Uterus (tissue), 4 donors: ENCODE measurements around the gene ERC2. TPM values are rescaled to one million over a fixed set of nuclear protein-coding genes. Genes with fewer than 3 reads are reported as not detected.

Experiments
- DNase-seq, 2 donors: peaks; one replicate each; pipeline ENCODE4 v3.0.0-alpha.2; 2019 to 2020
- H3K27ac ChIP-seq, 2 donors: fragments of 200-600 bp; sonication (generic); 1 replicate in 1 of 2; 2 replicates in 1 of 2; pipeline ENCODE4 v1.5.1; 2016 to 2018
- H3K27me3 ChIP-seq, 2 donors: fragments of 200-600 bp; sonication (generic); one replicate each; pipeline ENCODE4 v1.5.1; 2018 to 2019; ENCODE audit warnings: control low read depth in 1 of 2
- H3K36me3 ChIP-seq, 2 donors: fragments of 200-600 bp; sonication (generic); one replicate each; pipeline ENCODE4 v1.5.1; 2019; ENCODE audit warnings: control low read depth in 1 of 2
- H3K4me1 ChIP-seq, 2 donors: fragments of 200-600 bp; sonication (generic); one replicate each; pipeline ENCODE4 v1.5.1; 2018 to 2019; ENCODE audit warnings: control low read depth in 1 of 2
- H3K4me3 ChIP-seq, 2 donors: fragments of 200-600 bp; sonication (generic); 1 replicate in 1 of 2; 2 replicates in 1 of 2; pipeline ENCODE4 v1.5.1; 2018 to 2019; ENCODE audit warnings: mild to moderate bottlenecking in 1 of 2
- H3K9me3 ChIP-seq, 2 donors: fragments of 200-600 bp; sonication (generic); one replicate each; pipeline ENCODE4 v1.5.1; 2019; ENCODE audit warnings: control low read depth in 1 of 2
- CTCF ChIP-seq, 4 experiments: fragments of 200-600 bp in 2 of 4; fragments of 450-650 bp in 2 of 4; sonication (generic) in 2 of 4; IDR thresholded peaks; one replicate each; pipeline ENCODE4 v1.5.1; 2016 to 2019; ENCODE audit warnings: antibody characterized with exemption in 4 of 4, mild to moderate bottlenecking in 2 of 4, moderate library complexity in 1 of 4
- POLR2A ChIP-seq, 2 donors: fragments of 450-650 bp; IDR thresholded peaks; one replicate each; pipeline ENCODE4 v1.6.1; 2016; ENCODE audit warnings: antibody characterized with exemption in 2 of 2, mild to moderate bottlenecking in 1 of 2, moderate library complexity in 1 of 2
- intact Hi-C: fragments of 100-400 bp; cut with DNase I; formaldehyde crosslinking; loops from one replicate; pipeline ENCODE4 v1.15.1; 2023; ENCODE audit warnings: low total_unique reads
- total RNA-seq, 4 donors: library from RNA; depleted of rRNA in 3 of 4; stranded (reverse); fragments of >200 nt in 3 of 4; gene quantifications; one replicate each; pipeline versions ENCODE4 v1.1.0 to v1.2.4, GENCODE V29; 2014 to 2023
- donor health status: DM: yes; HTN: yes; CAD: no.

ERC2 gene
- total RNA-seq, 4 donors from 2014 or later, result 1.7 to 5.5 TPM; not detected in 2

GRCh38 chr3:55537563-55537962, 930.7 kb downstream of the ERC2 start:
- Histone ChIP-seq H3K36me3 (no peaks in the 10 kb centered on the region), H3K27me3 (no peaks in the 10 kb centered on the region), H3K27ac (no peak overlapping the region), H3K4me3 (no peak overlapping the region), H3K9me3 (no peaks in the 10 kb centered on the region), H3K4me1 (no peaks in the 10 kb centered on the region)
- DNase-seq, result no peak
- intact Hi-C loops, result no loop called here
- TF ChIP-seq POLR2A (IDR thresholded peaks at IDR 0.05), result no peak
- no peak for TF ChIP-seq CTCF (IDR thresholded peaks at IDR 0.05)

GRCh38 chr3:55537129-55537528, 931.1 kb downstream of the ERC2 start:
- no peak overlapping the region for H3K27ac ChIP-seq
- intact Hi-C loops, result no loop called here
- H3K4me3 ChIP-seq, result no peak overlapping the region
- TF ChIP-seq CTCF (IDR thresholded peaks at IDR 0.05), result no peak
- TF ChIP-seq POLR2A (IDR thresholded peaks at IDR 0.05), result no peak
- H3K36me3 ChIP-seq, result no peaks in the 10 kb centered on the region
- no peaks in the 10 kb centered on the region for H3K4me1 ChIP-seq
- H3K27me3 ChIP-seq, result no peaks in the 10 kb centered on the region
- DNase-seq, result no peak
- no peaks in the 10 kb centered on the region for H3K9me3 ChIP-seq

GRCh38 chr3:55534876-55535275, 933.4 kb downstream of the ERC2 start:
- Histone ChIP-seq H3K4me1 (no peaks in the 10 kb centered on the region), H3K27ac (no peak overlapping the region), H3K4me3 (no peak overlapping the region), H3K9me3 (no peaks in the 10 kb centered on the region), H3K36me3 (no peaks in the 10 kb centered on the region), H3K27me3 (no peaks in the 10 kb centered on the region)
- no peak for TF ChIP-seq CTCF (IDR thresholded peaks at IDR 0.05)
- no peak for TF ChIP-seq POLR2A (IDR thresholded peaks at IDR 0.05)
- DNase-seq, result no peak
- intact Hi-C loops, result no loop called here

- Histone ChIP-seq H3K27ac (no peak overlapping the region), H3K36me3 (no peaks in the 10 kb centered on the region), H3K4me1 (no peaks in the 10 kb centered on the region), H3K9me3 (no peaks in the 10 kb centered on the region), H3K4me3 (no peak overlapping the region), H3K27me3 (no peaks in the 10 kb centered on the region)
- no peak for DNase-seq
- TF ChIP-seq POLR2A (IDR thresholded peaks at IDR 0.05) (no peak), CTCF (IDR thresholded peaks at IDR 0.05) (no peak)
- intact Hi-C loops, result no loop called here
Observed at GRCh38 chr3:55532806-55533205, 935.5 kb downstream of the ERC2 start.

GRCh38 chr3:55531321-55531720, 936.9 kb downstream of the ERC2 start:
- intact Hi-C loops, result no loop called here
- no peaks in the 10 kb centered on the region for H3K27me3 ChIP-seq
- H3K4me3 ChIP-seq, result no peak overlapping the region
- TF ChIP-seq CTCF (IDR thresholded peaks at IDR 0.05) (no peak), POLR2A (IDR thresholded peaks at IDR 0.05) (no peak)
- H3K36me3 ChIP-seq, result no peaks in the 10 kb centered on the region
- no peak for DNase-seq
- H3K27ac ChIP-seq, result no peak overlapping the region
- H3K4me1 ChIP-seq, result no peaks in the 10 kb centered on the region
- H3K9me3 ChIP-seq, result no peaks in the 10 kb centered on the region
